Parathyroid adenoma (tissue), 2 donors: ENCODE results near the gene SPPL3.

ENCODE experiments used
- H2AFZ ChIP-seq: fragments of 300-600 bp; sonication (generic); one replicate; pipeline ENCODE4 v1.7.0; 2017; ENCODE audit warnings: antibody characterized with exemption, mild to moderate bottlenecking
- H3K27ac ChIP-seq: fragments of 300-600 bp; sonication (generic); one replicate; pipeline ENCODE4 v1.7.0; 2017
- H3K27me3 ChIP-seq: fragments of 300-600 bp; sonication (generic); one replicate; pipeline ENCODE4 v1.7.0; 2017; ENCODE audit warnings: low read length; ENCODE audit not compliant: control insufficient read depth, insufficient read depth
- H3K36me3 ChIP-seq: fragments of 300-600 bp; sonication (generic); one replicate; pipeline ENCODE4 v1.7.0; 2017; ENCODE audit warnings: low read length; ENCODE audit not compliant: control insufficient read depth, insufficient read depth
- H3K4me1 ChIP-seq: fragments of 300-600 bp; sonication (generic); one replicate; pipeline ENCODE4 v1.7.0; 2017; ENCODE audit warnings: control low read depth
- H3K4me2 ChIP-seq: fragments of 300-600 bp; sonication (generic); one replicate; pipeline ENCODE4 v1.7.0; 2017; ENCODE audit warnings: low read length
- H3K4me3 ChIP-seq: fragments of 300-600 bp; sonication (generic); one replicate; pipeline ENCODE4 v1.7.0; 2017; ENCODE audit warnings: low read depth, low read length
- H3K79me2 ChIP-seq: fragments of 300-600 bp; sonication (generic); one replicate; pipeline ENCODE4 v1.7.0; 2017; ENCODE audit warnings: control low read depth
- H3K9ac ChIP-seq: fragments of 300-600 bp; sonication (generic); one replicate; pipeline ENCODE4 v1.7.0; 2017; ENCODE audit warnings: mild to moderate bottlenecking
- H3K9me3 ChIP-seq: fragments of 300-600 bp; sonication (generic); one replicate; pipeline ENCODE4 v1.7.0; 2017; ENCODE audit warnings: low read length; ENCODE audit not compliant: control insufficient read depth
- TF ChIP-seq, protein P1 (sequence below): fragments of 300-600 bp; sonication (generic); IDR thresholded peaks from one replicate; pipeline ENCODE4 v1.7.0; 2017; ENCODE audit warnings: antibody characterized with exemption, mild to moderate bottlenecking
- donor health status: primary hyperparathyroidism.

The SPPL3 gene

DNA sequence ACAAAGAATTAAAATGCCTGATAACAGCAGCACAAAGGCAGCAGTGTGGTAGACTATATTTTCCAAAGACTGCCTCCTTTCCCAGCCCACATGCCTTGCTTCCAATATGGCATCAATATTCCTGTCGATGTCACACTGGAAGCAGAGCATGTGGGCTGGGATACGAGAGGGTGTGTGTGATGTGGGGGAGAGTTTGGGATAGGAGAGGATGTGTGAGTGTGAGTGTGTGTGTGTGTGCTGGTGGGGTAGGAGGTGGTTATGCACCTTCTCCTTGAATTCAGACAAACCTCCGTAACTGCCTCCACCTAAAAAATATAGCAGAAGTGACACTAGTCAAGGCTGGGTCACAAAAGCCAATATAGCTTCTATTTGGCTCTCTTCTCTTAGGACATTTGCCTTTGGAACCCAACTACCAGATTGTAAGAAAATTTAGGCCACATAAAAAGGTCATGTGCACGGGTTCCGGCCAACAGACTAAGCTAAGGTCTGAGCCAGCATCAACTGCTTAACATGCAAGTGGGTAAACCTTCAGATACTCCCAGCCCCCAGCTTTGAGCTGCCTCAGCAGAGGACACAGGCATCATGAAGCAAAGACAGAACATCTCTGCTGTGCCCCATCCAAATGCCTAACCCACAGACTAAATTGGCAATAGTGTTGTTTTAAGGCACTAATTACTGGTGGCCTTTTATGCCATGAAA is 29.5 kb downstream of the SPPL3 start:
- H3K9ac ChIP-seq, result no peak overlapping the region
- no peaks in the 10 kb centered on the region for H3K27me3 ChIP-seq
- H3K4me1 ChIP-seq, result peaks cover 3% of the 10 kb centered on the region
- no peak overlapping the region for H3K4me2 ChIP-seq
- H3K9me3 ChIP-seq, result no peaks in the 10 kb centered on the region
- H3K4me3 ChIP-seq, result no peak overlapping the region
- H3K27ac ChIP-seq, result no peak overlapping the region
- H3K36me3 ChIP-seq, result peaks cover 3% of the 10 kb centered on the region
- H2AFZ ChIP-seq, result no peak overlapping the region
- TF ChIP-seq, protein P1, sequence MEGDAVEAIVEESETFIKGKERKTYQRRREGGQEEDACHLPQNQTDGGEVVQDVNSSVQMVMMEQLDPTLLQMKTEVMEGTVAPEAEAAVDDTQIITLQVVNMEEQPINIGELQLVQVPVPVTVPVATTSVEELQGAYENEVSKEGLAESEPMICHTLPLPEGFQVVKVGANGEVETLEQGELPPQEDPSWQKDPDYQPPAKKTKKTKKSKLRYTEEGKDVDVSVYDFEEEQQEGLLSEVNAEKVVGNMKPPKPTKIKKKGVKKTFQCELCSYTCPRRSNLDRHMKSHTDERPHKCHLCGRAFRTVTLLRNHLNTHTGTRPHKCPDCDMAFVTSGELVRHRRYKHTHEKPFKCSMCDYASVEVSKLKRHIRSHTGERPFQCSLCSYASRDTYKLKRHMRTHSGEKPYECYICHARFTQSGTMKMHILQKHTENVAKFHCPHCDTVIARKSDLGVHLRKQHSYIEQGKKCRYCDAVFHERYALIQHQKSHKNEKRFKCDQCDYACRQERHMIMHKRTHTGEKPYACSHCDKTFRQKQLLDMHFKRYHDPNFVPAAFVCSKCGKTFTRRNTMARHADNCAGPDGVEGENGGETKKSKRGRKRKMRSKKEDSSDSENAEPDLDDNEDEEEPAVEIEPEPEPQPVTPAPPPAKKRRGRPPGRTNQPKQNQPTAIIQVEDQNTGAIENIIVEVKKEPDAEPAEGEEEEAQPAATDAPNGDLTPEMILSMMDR, result no peak
- peaks cover 54% of the 10 kb centered on the region for H3K79me2 ChIP-seq

DNA sequence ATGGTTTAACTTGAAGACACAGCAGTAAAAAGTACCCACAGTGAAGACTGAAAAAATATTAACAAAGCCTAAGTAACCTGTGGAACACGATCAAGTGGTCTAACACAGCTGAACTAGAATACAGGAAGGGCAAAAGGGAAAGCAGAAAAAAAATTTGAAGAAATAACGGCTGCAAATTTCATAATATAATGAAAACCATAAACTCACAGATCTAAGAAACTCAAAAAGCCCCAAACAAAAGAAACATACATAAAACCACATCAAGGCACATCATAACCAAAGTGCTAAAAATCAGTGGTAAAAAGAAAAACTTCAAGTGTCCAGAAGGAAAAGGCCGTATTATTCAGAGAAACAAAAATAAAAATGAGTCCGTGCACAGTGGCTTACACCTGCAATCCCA is 30.9 kb downstream of the SPPL3 start:
- Histone ChIP-seq H3K4me1 (peaks cover 3% of the 10 kb centered on the region), H2AFZ (no peak overlapping the region), H3K27ac (no peak overlapping the region), H3K9me3 (no peaks in the 10 kb centered on the region), H3K4me3 (no peak overlapping the region), H3K9ac (no peak overlapping the region), H3K36me3 (peaks cover under 1% of the 10 kb centered on the region), H3K4me2 (no peak overlapping the region), H3K79me2 (peaks cover 55% of the 10 kb centered on the region), H3K27me3 (no peaks in the 10 kb centered on the region)
- TF ChIP-seq, protein P1, result no peak

DNA sequence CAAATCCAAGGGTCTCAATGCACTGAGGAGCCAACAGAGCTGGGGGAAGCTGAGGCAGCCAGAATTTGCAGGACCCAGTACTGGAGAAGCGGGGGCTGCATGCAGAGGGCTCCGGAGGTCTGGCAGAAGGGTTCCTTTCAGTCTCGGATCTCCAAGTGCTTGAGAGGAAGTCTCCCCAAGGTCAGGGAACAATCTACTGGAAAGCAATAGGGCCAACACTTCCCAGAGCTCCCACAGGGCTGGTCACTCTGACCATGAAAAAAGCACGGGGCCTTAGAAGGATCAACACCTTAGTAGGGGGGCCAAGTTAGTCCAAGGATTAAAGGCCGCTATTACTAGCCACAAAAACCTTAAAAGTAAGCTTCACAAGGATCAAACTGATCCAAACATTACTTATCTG is 31.7 kb downstream of the SPPL3 start:
- Histone ChIP-seq H3K27me3 (no peaks in the 10 kb centered on the region), H3K79me2 (peaks cover 62% of the 10 kb centered on the region), H3K4me2 (no peak overlapping the region), H2AFZ (no peak overlapping the region), H3K36me3 (no peaks in the 10 kb centered on the region), H3K9me3 (no peaks in the 10 kb centered on the region), H3K27ac (no peak overlapping the region), H3K4me1 (peaks cover 3% of the 10 kb centered on the region), H3K9ac (no peak overlapping the region), H3K4me3 (no peak overlapping the region)
- TF ChIP-seq, protein P1, result no peak

DNA sequence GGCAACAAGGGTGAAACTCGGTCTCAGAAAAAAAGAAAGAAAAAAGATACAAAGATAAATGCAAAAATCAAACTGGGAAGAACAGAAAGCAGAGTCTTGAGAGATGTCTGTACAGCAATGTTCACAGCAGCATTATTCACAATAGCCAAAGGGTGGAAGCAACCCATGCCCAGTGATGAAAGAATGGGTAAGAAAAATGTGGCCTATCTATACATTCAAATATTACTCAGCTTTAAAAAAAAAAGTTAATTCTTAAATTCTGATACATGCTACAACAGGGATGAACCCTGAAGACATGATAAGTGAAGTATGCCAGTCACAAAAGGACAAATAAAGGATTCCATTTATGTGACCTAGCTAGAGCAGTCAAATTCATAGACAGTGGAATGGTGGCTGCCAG is 33.7 kb downstream of the SPPL3 start:
- Histone ChIP-seq H3K79me2 (peaks cover 59% of the 10 kb centered on the region), H3K4me1 (peaks cover 3% of the 10 kb centered on the region), H2AFZ (no peak overlapping the region), H3K4me2 (no peak overlapping the region), H3K9ac (no peak overlapping the region), H3K27me3 (no peaks in the 10 kb centered on the region), H3K36me3 (no peaks in the 10 kb centered on the region), H3K27ac (no peak overlapping the region), H3K4me3 (no peak overlapping the region), H3K9me3 (no peaks in the 10 kb centered on the region)
- TF ChIP-seq, protein P1, result no peak

DNA sequence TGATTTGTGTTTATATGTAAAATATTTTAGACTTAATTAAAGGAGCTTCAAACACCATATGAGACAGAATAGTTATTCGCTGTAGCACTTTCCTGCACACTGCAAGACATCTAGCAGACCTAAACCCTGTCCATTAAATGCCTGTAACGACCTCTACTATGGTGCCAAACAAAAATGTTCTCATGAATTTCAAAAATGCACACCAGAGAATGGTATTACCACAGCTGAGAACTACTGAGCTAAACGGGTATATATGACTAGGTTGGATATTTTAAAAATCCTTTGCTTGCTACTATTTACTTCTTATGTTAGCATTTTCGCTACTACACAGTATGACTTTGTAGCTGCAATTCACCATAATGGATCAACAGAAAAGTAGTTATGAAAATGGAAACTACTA is 34.8 kb downstream of the SPPL3 start:
- no peaks in the 10 kb centered on the region for H3K9me3 ChIP-seq
- no peak overlapping the region for H2AFZ ChIP-seq
- no peak overlapping the region for H3K9ac ChIP-seq
- peaks cover 8% of the 10 kb centered on the region for H3K4me1 ChIP-seq
- no peak overlapping the region for H3K27ac ChIP-seq
- no peak overlapping the region for H3K4me2 ChIP-seq
- TF ChIP-seq, protein P1, result no peak
- H3K4me3 ChIP-seq, result no peak overlapping the region
- H3K79me2 ChIP-seq, result peaks cover 56% of the 10 kb centered on the region
- no peaks in the 10 kb centered on the region for H3K27me3 ChIP-seq
- H3K36me3 ChIP-seq, result no peaks in the 10 kb centered on the region
